ENCODE measurements around the gene STPG1.

Gene STPG1

DNA sequence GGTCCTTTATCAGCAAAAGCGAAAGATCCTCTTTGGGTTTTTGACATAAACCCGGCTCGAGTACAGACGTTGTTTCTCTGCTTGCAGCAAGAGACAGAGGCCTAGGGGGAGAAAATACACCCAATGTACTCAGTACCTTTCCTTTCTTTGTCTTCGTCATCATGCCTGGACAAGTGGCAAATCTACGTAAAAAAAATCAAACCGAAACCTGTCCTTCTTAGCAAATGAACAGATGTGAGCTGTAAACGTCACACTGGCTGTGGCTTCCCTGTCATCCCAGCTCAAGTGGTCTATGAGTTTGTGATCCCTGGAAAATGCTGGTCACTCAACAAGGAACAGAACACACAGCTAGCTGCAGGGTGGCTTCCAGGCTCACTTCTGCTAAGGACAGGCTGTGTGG lies 39.9 kb downstream of the STPG1 start:
- Histone ChIP-seq H4K91ac (ENCODE audit: low read length) (no peak overlapping the region), H3K9me3 (ENCODE audit: control insufficient read depth, low read length) (no peaks in the 10 kb centered on the region), H3K4me2 (ENCODE audit: low read length, poor library complexity, severe bottlenecking) (no peak overlapping the region), H2BK5ac (ENCODE audit: low read depth, low read length, poor library complexity, severe bottlenecking) (no peak overlapping the region), H3K27ac (ENCODE audit: low read length, poor library complexity, severe bottlenecking) (no peak overlapping the region), H3K4me1 (ENCODE audit: control insufficient read depth, insufficient read depth, low read depth, low read length) (peaks cover 6% of the 10 kb centered on the region), H2AK5ac (ENCODE audit: low read length, severe bottlenecking) (no peak overlapping the region), H3K79me1 (replicated peaks; ENCODE audit: low read length, poor library complexity, severe bottlenecking) (no peaks in the 10 kb centered on the region), H3K18ac (ENCODE audit: low read depth in 1 of 2, low read length in 2 of 2) (no peak overlapping the region), H2AFZ (ENCODE audit: low read depth, low read length) (no peak overlapping the region), H3K9ac (ENCODE audit: low read length) (no peak overlapping the region), H3K23ac (ENCODE audit: low read length in 2 of 2) (no peak overlapping the region), H3K14ac (ENCODE audit: low read length in 2 of 2) (peak overlapping the region in 1 of 2 experiments; percentile 41), H3K4me3 (ENCODE audit: insufficient read depth in 1 of 2, low read depth in 1 of 2, low read length in 2 of 2) (no peak overlapping the region), H3K36me3 (ENCODE audit: control insufficient read depth in 1 of 2, insufficient read depth in 2 of 2, low read depth in 1 of 2, low read length in 2 of 2) (peaks cover 0 to 2% of the 10 kb centered on the region in 2 experiments), H3K4ac (ENCODE audit: low read depth in 1 of 2, low read length in 2 of 2) (no peak overlapping the region), H2BK12ac (ENCODE audit: low read length in 2 of 2) (no peak overlapping the region), H3K27me3 (ENCODE audit: control insufficient read depth in 1 of 2, insufficient read depth in 1 of 2, low read length in 2 of 2) (no peaks in the 10 kb centered on the region), H2BK15ac (ENCODE audit: low read depth, poor library complexity, severe bottlenecking) (no peak overlapping the region), H2BK120ac (ENCODE audit: low read depth, low read length) (no peak overlapping the region), H4K8ac (ENCODE audit: low read length) (no peak overlapping the region)
- WGBS, result 92% methylated on average over 8 of the region's 8 CpGs
- no peak for DNase-seq

DNA sequence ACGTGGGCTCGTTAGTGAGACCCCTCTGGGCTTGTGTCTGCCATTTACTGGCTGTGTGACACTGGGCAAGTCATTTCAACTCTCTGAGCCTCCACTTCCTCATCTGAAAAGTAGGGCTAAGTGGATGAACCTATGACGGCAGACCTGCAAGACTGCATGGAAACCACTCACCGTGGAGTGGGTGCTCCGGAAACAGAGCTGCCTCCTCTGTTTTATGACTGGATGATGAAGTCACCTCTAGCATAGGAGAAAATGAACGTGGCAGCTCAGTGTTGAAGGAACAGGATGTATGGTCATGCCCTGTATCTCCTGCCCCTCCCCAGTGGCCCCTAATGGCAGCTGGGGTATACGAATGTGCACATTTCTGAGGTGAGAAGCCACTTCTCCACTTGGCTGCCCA lies 40.5 kb downstream of the STPG1 start:
- Histone ChIP-seq H4K91ac (ENCODE audit: low read length) (no peak overlapping the region), H3K9me3 (ENCODE audit: control insufficient read depth, low read length) (no peaks in the 10 kb centered on the region), H4K8ac (ENCODE audit: low read length) (no peak overlapping the region), H3K36me3 (ENCODE audit: control insufficient read depth in 1 of 2, insufficient read depth in 2 of 2, low read depth in 1 of 2, low read length in 2 of 2) (no peaks in the 10 kb centered on the region), H2BK15ac (ENCODE audit: low read depth, poor library complexity, severe bottlenecking) (no peak overlapping the region), H3K27me3 (ENCODE audit: control insufficient read depth in 1 of 2, insufficient read depth in 1 of 2, low read length in 2 of 2) (no peaks in the 10 kb centered on the region), H3K9ac (ENCODE audit: low read length) (no peak overlapping the region), H2BK120ac (ENCODE audit: low read depth, low read length) (no peak overlapping the region), H3K18ac (ENCODE audit: low read depth in 1 of 2, low read length in 2 of 2) (no peak overlapping the region), H3K23ac (ENCODE audit: low read length in 2 of 2) (no peak overlapping the region), H2BK5ac (ENCODE audit: low read depth, low read length, poor library complexity, severe bottlenecking) (no peak overlapping the region), H2BK12ac (ENCODE audit: low read length in 2 of 2) (no peak overlapping the region), H3K14ac (ENCODE audit: low read length in 2 of 2) (no peak overlapping the region), H2AFZ (ENCODE audit: low read depth, low read length) (no peak overlapping the region), H3K79me1 (replicated peaks; ENCODE audit: low read length, poor library complexity, severe bottlenecking) (no peaks in the 10 kb centered on the region), H3K4me3 (ENCODE audit: insufficient read depth in 1 of 2, low read depth in 1 of 2, low read length in 2 of 2) (no peak overlapping the region), H3K27ac (ENCODE audit: low read length, poor library complexity, severe bottlenecking) (no peak overlapping the region), H3K4ac (ENCODE audit: low read depth in 1 of 2, low read length in 2 of 2) (no peak overlapping the region), H3K4me1 (ENCODE audit: control insufficient read depth, insufficient read depth, low read depth, low read length) (peaks cover 6% of the 10 kb centered on the region), H3K4me2 (ENCODE audit: low read length, poor library complexity, severe bottlenecking) (no peak overlapping the region), H2AK5ac (ENCODE audit: low read length, severe bottlenecking) (no peak overlapping the region)
- WGBS, result 87% methylated on average over 7 of the region's 7 CpGs
- DNase-seq, result no peak

GRCh38 chr1:24369801-24370200 lies 43.8 kb downstream of the STPG1 start:
- Histone ChIP-seq H3K27ac (ENCODE audit: low read length, poor library complexity, severe bottlenecking) (no peak overlapping the region), H2BK5ac (ENCODE audit: low read depth, low read length, poor library complexity, severe bottlenecking) (no peak overlapping the region), H2BK12ac (ENCODE audit: low read length in 2 of 2) (no peak overlapping the region), H2AK5ac (ENCODE audit: low read length, severe bottlenecking) (no peak overlapping the region), H3K4ac (ENCODE audit: low read depth in 1 of 2, low read length in 2 of 2) (no peak overlapping the region), H4K91ac (ENCODE audit: low read length) (no peak overlapping the region), H3K4me1 (ENCODE audit: control insufficient read depth, insufficient read depth, low read depth, low read length) (peaks cover 6% of the 10 kb centered on the region), H2BK120ac (ENCODE audit: low read depth, low read length) (no peak overlapping the region), H3K79me1 (replicated peaks; ENCODE audit: low read length, poor library complexity, severe bottlenecking) (no peaks in the 10 kb centered on the region), H3K4me2 (ENCODE audit: low read length, poor library complexity, severe bottlenecking) (no peak overlapping the region), H3K36me3 (ENCODE audit: control insufficient read depth in 1 of 2, insufficient read depth in 2 of 2, low read depth in 1 of 2, low read length in 2 of 2) (no peaks in the 10 kb centered on the region), H4K8ac (ENCODE audit: low read length) (no peak overlapping the region), H3K4me3 (ENCODE audit: insufficient read depth in 1 of 2, low read depth in 1 of 2, low read length in 2 of 2) (no peak overlapping the region), H2AFZ (ENCODE audit: low read depth, low read length) (no peak overlapping the region), H3K23ac (ENCODE audit: low read length in 2 of 2) (no peak overlapping the region), H3K9ac (ENCODE audit: low read length) (peak overlapping the region; percentile 56), H3K9me3 (ENCODE audit: control insufficient read depth, low read length) (no peaks in the 10 kb centered on the region), H3K27me3 (ENCODE audit: control insufficient read depth in 1 of 2, insufficient read depth in 1 of 2, low read length in 2 of 2) (no peaks in the 10 kb centered on the region), H3K18ac (ENCODE audit: low read depth in 1 of 2, low read length in 2 of 2) (no peak overlapping the region), H2BK15ac (ENCODE audit: low read depth, poor library complexity, severe bottlenecking) (no peak overlapping the region), H3K14ac (ENCODE audit: low read length in 2 of 2) (no peak overlapping the region)
- WGBS, result 100% methylated on average over 4 of the region's 4 CpGs
- DNase-seq, result no peak

GRCh38 chr1:24369199-24369598 lies 44.4 kb downstream of the STPG1 start:
- WGBS, result 100% methylated on average over 2 of the region's 4 CpGs
- H3K4me2 ChIP-seq (ENCODE audit: low read length, poor library complexity, severe bottlenecking), result no peak overlapping the region

More at GRCh38 chr1:24369199-24369598, 44.4 kb downstream of the STPG1 start:
- Histone ChIP-seq H3K18ac (ENCODE audit: low read depth in 1 of 2, low read length in 2 of 2) (no peak overlapping the region), H4K8ac (ENCODE audit: low read length) (no peak overlapping the region), H2AFZ (ENCODE audit: low read depth, low read length) (no peak overlapping the region), H3K4me3 (ENCODE audit: insufficient read depth in 1 of 2, low read depth in 1 of 2, low read length in 2 of 2) (no peak overlapping the region), H3K36me3 (ENCODE audit: control insufficient read depth in 1 of 2, insufficient read depth in 2 of 2, low read depth in 1 of 2, low read length in 2 of 2) (no peaks in the 10 kb centered on the region), H2BK120ac (ENCODE audit: low read depth, low read length) (no peak overlapping the region), H3K27ac (ENCODE audit: low read length, poor library complexity, severe bottlenecking) (no peak overlapping the region), H3K4ac (ENCODE audit: low read depth in 1 of 2, low read length in 2 of 2) (no peak overlapping the region), H3K27me3 (ENCODE audit: control insufficient read depth in 1 of 2, insufficient read depth in 1 of 2, low read length in 2 of 2) (no peaks in the 10 kb centered on the region), H3K23ac (ENCODE audit: low read length in 2 of 2) (no peak overlapping the region), H3K4me1 (ENCODE audit: control insufficient read depth, insufficient read depth, low read depth, low read length) (peaks cover 7% of the 10 kb centered on the region), H3K9ac (ENCODE audit: low read length) (peak overlapping the region; percentile 56), H3K9me3 (ENCODE audit: control insufficient read depth, low read length) (no peaks in the 10 kb centered on the region), H2BK5ac (ENCODE audit: low read depth, low read length, poor library complexity, severe bottlenecking) (no peak overlapping the region), H3K79me1 (replicated peaks; ENCODE audit: low read length, poor library complexity, severe bottlenecking) (no peaks in the 10 kb centered on the region), H2AK5ac (ENCODE audit: low read length, severe bottlenecking) (no peak overlapping the region), H3K14ac (ENCODE audit: low read length in 2 of 2) (no peak overlapping the region), H2BK12ac (ENCODE audit: low read length in 2 of 2) (no peak overlapping the region), H4K91ac (ENCODE audit: low read length) (no peak overlapping the region), H2BK15ac (ENCODE audit: low read depth, poor library complexity, severe bottlenecking) (no peak overlapping the region)
- DNase-seq, result no peak
